ENCODE measurements around the gene BCL11A. TPM values are rescaled to one million over a fixed set of nuclear protein-coding genes. Genes with fewer than 3 reads are reported as not detected.

Gene BCL11A
- total RNA-seq, 1 donor from 2014 or later = 27.1 TPM

DNA sequence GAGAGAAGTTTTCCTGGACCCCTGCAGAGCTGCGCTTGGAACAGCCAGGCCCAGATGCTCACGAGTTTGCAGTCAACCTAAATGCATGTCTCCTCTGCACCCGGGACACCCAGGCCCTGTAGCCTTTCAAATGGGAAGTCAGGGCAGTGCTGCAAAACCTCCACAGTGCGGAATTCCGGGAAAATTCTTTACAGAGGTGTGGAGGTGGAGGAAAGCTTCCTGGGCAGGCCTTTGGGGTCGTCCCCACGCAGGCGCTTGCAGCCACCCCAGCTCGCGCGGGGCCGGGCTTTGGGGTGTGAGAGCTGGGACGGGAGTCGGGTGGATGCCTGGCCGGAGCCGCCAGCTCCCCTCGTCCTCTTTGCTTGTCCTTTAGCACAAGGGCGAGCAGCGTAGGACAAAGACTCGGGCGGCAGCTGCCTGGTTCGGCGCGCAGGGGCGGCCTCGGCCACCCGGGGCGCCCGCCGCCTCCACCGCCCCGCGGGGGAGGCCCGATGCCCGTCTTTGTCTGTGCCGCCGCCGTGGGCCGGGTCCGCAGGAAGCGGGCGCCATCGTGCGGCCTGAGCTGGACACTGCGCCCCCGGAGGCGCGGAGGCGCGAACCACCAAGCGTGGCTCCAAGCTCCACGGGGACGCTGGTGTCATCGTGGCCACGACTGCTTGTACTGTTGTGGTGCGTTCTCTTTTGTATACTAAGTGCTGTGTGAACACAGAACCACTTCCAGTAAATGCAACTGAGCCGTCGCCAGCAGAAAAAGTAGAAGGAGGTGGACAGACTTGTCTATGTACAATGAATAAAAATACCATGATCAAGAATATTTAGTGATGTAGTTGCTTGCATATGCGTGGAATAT, 28.2 kb upstream of the BCL11A start:
- DNase-seq = peak; percentile 66
- H3K36me3 ChIP-seq = no peaks in the 10 kb centered on the region

DNA sequence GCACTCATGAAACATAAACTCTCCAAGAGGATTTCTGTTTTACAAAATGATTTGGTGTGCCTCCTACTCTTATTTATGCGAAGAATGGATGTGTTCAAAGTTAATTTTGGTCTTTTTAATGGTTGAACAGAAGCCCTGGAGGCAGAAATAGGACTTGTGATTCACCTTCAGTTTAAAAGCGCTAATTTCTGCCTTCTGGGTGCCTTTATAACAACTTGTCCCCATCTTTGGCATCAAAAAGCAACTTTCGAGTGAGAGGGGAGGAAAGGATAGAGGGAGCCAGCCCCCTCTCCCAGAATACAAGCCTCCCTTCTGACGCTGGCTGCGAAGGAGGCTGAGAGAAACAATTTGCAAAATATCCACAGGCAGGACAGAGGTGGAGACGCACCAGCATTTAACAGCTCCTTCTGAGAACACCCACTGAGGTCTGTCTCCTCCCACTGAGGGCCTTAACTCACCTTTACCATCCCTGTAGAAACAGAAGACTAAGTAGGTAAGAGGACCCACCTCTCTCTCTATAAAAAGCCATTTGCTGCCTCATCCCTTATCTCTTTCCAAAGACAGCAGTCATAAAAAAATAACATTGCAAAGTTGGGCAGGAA, 24.3 kb upstream of the BCL11A start:
- no peaks in the 10 kb centered on the region for H3K36me3 ChIP-seq
- no peak overlapping the region for H3K27ac ChIP-seq (replicated peaks)
- H3K9me3 ChIP-seq (replicated peaks) = no peaks in the 10 kb centered on the region
- intact Hi-C loops (cut with micrococcal nuclease) = no loop called here
- DNase-seq = no peak
- H3K27me3 ChIP-seq (ENCODE audit: low read depth) = peaks cover 66% of the 10 kb centered on the region
- TF ChIP-seq, protein P1, sequence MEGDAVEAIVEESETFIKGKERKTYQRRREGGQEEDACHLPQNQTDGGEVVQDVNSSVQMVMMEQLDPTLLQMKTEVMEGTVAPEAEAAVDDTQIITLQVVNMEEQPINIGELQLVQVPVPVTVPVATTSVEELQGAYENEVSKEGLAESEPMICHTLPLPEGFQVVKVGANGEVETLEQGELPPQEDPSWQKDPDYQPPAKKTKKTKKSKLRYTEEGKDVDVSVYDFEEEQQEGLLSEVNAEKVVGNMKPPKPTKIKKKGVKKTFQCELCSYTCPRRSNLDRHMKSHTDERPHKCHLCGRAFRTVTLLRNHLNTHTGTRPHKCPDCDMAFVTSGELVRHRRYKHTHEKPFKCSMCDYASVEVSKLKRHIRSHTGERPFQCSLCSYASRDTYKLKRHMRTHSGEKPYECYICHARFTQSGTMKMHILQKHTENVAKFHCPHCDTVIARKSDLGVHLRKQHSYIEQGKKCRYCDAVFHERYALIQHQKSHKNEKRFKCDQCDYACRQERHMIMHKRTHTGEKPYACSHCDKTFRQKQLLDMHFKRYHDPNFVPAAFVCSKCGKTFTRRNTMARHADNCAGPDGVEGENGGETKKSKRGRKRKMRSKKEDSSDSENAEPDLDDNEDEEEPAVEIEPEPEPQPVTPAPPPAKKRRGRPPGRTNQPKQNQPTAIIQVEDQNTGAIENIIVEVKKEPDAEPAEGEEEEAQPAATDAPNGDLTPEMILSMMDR (IDR thresholded peaks at IDR 0.05; ENCODE audit: borderline replicate concordance) = no peak
- H3K4me1 ChIP-seq = peaks cover 9% of the 10 kb centered on the region
- H3K4me3 ChIP-seq = no peak overlapping the region

More for the DNA sequence above, 28.2 kb upstream of the BCL11A start:
- Histone ChIP-seq H3K4me3 (peak overlapping the region; percentile 62), H3K4me1 (peaks cover 9% of the 10 kb centered on the region), H3K27me3 (ENCODE audit: low read depth) (peaks cover 81% of the 10 kb centered on the region), H3K9me3 (replicated peaks) (no peaks in the 10 kb centered on the region), H3K27ac (replicated peaks) (no peak overlapping the region)
- TF ChIP-seq, protein P1 (IDR thresholded peaks at IDR 0.05; ENCODE audit: borderline replicate concordance) = peak; percentile 97
- intact Hi-C loops (cut with micrococcal nuclease) = no loop called here

DNA sequence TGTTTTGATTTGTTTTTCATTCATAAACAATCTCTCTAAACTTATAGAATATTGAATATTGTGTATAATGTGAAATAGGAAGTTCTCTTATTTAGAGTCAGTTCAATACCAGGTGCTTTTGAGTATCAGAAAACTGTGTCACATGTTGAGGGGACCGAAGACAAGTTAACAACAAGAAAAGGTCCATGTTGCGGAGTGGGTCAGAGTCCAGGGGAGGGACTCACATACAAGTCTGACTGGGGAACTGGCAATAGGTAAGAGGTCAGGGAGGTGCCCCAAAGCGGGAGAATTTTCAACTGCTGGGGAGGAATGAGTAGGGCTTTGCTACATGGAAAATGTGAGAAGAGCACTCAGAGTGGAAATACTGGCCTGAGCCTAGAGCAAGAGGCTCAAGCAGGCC, 19.8 kb upstream of the BCL11A start:
- Histone ChIP-seq H3K27ac (replicated peaks) (no peak overlapping the region), H3K4me1 (peaks cover 12% of the 10 kb centered on the region), H3K27me3 (ENCODE audit: low read depth) (peaks cover 79% of the 10 kb centered on the region), H3K36me3 (no peaks in the 10 kb centered on the region), H3K9me3 (replicated peaks) (no peaks in the 10 kb centered on the region), H3K4me3 (no peak overlapping the region)
- intact Hi-C loops (cut with micrococcal nuclease) = no loop called here
- TF ChIP-seq, protein P1 (IDR thresholded peaks at IDR 0.05; ENCODE audit: borderline replicate concordance) = no peak
- no peak for DNase-seq

DNA sequence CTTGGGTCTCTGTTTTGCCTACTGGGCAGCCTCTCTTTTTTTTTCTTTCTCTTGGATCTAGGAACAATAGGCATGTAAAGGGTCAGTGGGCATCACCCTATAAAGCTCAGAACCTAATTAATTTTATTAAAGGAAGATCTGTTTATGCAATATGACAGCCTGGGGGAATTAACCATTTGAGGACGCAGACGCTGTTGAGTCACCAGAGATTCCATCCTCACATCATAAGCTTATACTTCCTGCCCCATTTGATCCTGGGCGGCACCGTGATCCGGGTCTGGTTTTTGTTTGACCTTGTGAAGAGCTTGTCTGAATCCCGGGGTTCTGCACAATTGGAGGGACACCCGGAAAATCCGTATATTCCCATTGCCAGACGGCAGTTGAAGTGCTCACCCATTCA, 16.8 kb upstream of the BCL11A start:
- H3K4me3 ChIP-seq = peak overlapping the region; percentile 38
- no peak overlapping the region for H3K27ac ChIP-seq (replicated peaks)
- H3K4me1 ChIP-seq = peaks cover 12% of the 10 kb centered on the region
- TF ChIP-seq, protein P1 (IDR thresholded peaks at IDR 0.05; ENCODE audit: borderline replicate concordance) = no peak
- no peaks in the 10 kb centered on the region for H3K9me3 ChIP-seq (replicated peaks)
- intact Hi-C loops (cut with micrococcal nuclease) = no loop called here
- H3K36me3 ChIP-seq = no peaks in the 10 kb centered on the region
- peaks cover 95% of the 10 kb centered on the region for H3K27me3 ChIP-seq (ENCODE audit: low read depth)
- DNase-seq = no peak

DNA sequence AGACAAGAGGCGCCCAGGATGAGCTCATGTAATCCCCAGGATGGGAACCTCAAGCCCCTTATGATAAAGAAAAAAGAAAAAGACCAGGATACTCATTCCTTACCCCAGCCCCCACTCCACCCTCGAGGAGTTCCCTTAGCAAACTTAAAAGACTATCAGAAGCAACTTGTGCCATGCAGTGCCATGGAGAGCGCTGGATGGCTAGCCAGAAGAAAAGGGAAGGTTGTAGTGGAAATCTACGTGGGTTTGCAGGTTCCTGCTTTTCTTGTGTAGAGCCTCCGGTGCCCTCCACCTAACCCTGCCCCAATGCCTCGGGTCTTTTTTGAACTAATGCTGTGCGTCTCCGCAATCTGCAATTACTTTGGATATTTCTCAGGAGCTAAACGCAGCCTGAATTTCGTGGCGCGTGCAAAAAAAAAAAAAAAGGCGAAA, 16.2 kb upstream of the BCL11A start:
- peak overlapping the region; percentile 38 for H3K4me3 ChIP-seq
- intact Hi-C loops (cut with micrococcal nuclease) = no loop called here
- peaks cover 12% of the 10 kb centered on the region for H3K4me1 ChIP-seq
- no peak for DNase-seq
- H3K9me3 ChIP-seq (replicated peaks) = no peaks in the 10 kb centered on the region
- H3K27me3 ChIP-seq (ENCODE audit: low read depth) = peaks cover 98% of the 10 kb centered on the region
- H3K27ac ChIP-seq (replicated peaks) = no peak overlapping the region
- H3K36me3 ChIP-seq = no peaks in the 10 kb centered on the region
- TF ChIP-seq, protein P1 (IDR thresholded peaks at IDR 0.05; ENCODE audit: borderline replicate concordance) = no peak

Data from left ventricle myocardium inferior (tissue), 1 donor.